ENCODE data around the gene TCEANC. TPM values are rescaled to one million over a fixed set of nuclear protein-coding genes. Genes with fewer than 3 reads are reported as not detected.

TCEANC gene
- polyA plus RNA-seq, 1 experiment = 1.7 TPM

- ChIA-PET POLR2A (no interaction called here), CTCF (no interaction called here)
- H3K9me3 ChIP-seq (ENCODE audit: control insufficient read depth, insufficient read depth, low read length) = no peaks in the 10 kb centered on the region
- no peak for TF ChIP-seq CTCF (IDR thresholded peaks at IDR 0.05; ENCODE audit: low read depth, low read length)
- H3K27me3 ChIP-seq (ENCODE audit: control insufficient read depth, insufficient read depth, low read length) = no peaks in the 10 kb centered on the region
- no peak overlapping the region for H3K4me3 ChIP-seq (ENCODE audit: low read depth, low read length)
- no peak overlapping the region for H3K27ac ChIP-seq (ENCODE audit: low read depth, low read length)
- no peak for DNase-seq (ENCODE audit: low read depth, low spot score)
These were observed 39.9 kb downstream of the TCEANC start for GRCh38 chrX:13692771-13693231.

- no peak overlapping the region for H3K27ac ChIP-seq (ENCODE audit: low read depth, low read length)
- H3K27me3 ChIP-seq (ENCODE audit: control insufficient read depth, insufficient read depth, low read length) = no peaks in the 10 kb centered on the region
- H3K4me3 ChIP-seq (ENCODE audit: low read depth, low read length) = no peak overlapping the region
- CTCF ChIA-PET = no interaction called here
- H3K9me3 ChIP-seq (ENCODE audit: control insufficient read depth, insufficient read depth, low read length) = no peaks in the 10 kb centered on the region
- DNase-seq (ENCODE audit: low read depth, low spot score) = no peak
- TF ChIP-seq CTCF (IDR thresholded peaks at IDR 0.05; ENCODE audit: low read depth, low read length) = no peak
- POLR2A ChIA-PET = interaction anchor here (0.9 kb wide), 1 partner anchor 41 kb away, joined by 3 read pairs; the partner anchor contains the start of genes OFD1 and TRAPPC2
These were observed 40.5 kb downstream of the TCEANC start for GRCh38 chrX:13693341-13693961.

- no peak overlapping the region for H3K27ac ChIP-seq (ENCODE audit: low read depth, low read length)
- CTCF ChIA-PET = interaction anchor here (1.6 kb wide), 1 partner anchor 188 kb away, joined by 5 read pairs; no protein-coding TSS in a partner anchor
- POLR2A ChIA-PET = no interaction called here
- no peak overlapping the region for H3K4me3 ChIP-seq (ENCODE audit: low read depth, low read length)
- no peaks in the 10 kb centered on the region for H3K9me3 ChIP-seq (ENCODE audit: control insufficient read depth, insufficient read depth, low read length)
- DNase-seq (ENCODE audit: low read depth, low spot score) = no peak
- no peak for TF ChIP-seq CTCF (IDR thresholded peaks at IDR 0.05; ENCODE audit: low read depth, low read length)
- no peaks in the 10 kb centered on the region for H3K27me3 ChIP-seq (ENCODE audit: control insufficient read depth, insufficient read depth, low read length)
These were observed 41.4 kb downstream of the TCEANC start for GRCh38 chrX:13694359-13694758.

GRCh38 chrX:13694983-13695382 lies 42.0 kb downstream of the TCEANC start:
- H3K27me3 ChIP-seq (ENCODE audit: control insufficient read depth, insufficient read depth, low read length) = no peaks in the 10 kb centered on the region
- CTCF ChIA-PET = interaction anchor here (1.6 kb wide), 1 partner anchor 188 kb away, joined by 5 read pairs; no protein-coding TSS in a partner anchor
- no peak for DNase-seq (ENCODE audit: low read depth, low spot score)
- no peak for TF ChIP-seq CTCF (IDR thresholded peaks at IDR 0.05; ENCODE audit: low read depth, low read length)
- no peaks in the 10 kb centered on the region for H3K9me3 ChIP-seq (ENCODE audit: control insufficient read depth, insufficient read depth, low read length)
- H3K4me3 ChIP-seq (ENCODE audit: low read depth, low read length) = no peak overlapping the region
- H3K27ac ChIP-seq (ENCODE audit: low read depth, low read length) = no peak overlapping the region
- POLR2A ChIA-PET = no interaction called here

GRCh38 chrX:13695601-13696115 lies 42.7 kb downstream of the TCEANC start:
- no peak overlapping the region for H3K4me3 ChIP-seq (ENCODE audit: low read depth, low read length)
- TF ChIP-seq CTCF (IDR thresholded peaks at IDR 0.05; ENCODE audit: low read depth, low read length) = no peak
- POLR2A ChIA-PET = no interaction called here
- no peaks in the 10 kb centered on the region for H3K9me3 ChIP-seq (ENCODE audit: control insufficient read depth, insufficient read depth, low read length)
- DNase-seq (ENCODE audit: low read depth, low spot score) = no peak
- no peak overlapping the region for H3K27ac ChIP-seq (ENCODE audit: low read depth, low read length)
- CTCF ChIA-PET = interaction anchor here (1.6 kb wide), 1 partner anchor 189 kb away, joined by 5 read pairs; no protein-coding TSS in a partner anchor
- no peaks in the 10 kb centered on the region for H3K27me3 ChIP-seq (ENCODE audit: control insufficient read depth, insufficient read depth, low read length)

All from AG04450 (cell line).